Stomach (tissue), 9 donors: ENCODE results near the gene WDR1. TPM values are rescaled to one million over a fixed set of nuclear protein-coding genes. Genes with fewer than 3 reads are reported as not detected.
A peak's percentile ranks its signal among the peaks of the same experiment; 100 is the strongest.

Experiments used
- DNase-seq, 2 donors: peaks; one replicate each; pipeline versions ENCODE4 v3.0.0 to v3.0.0-alpha.2; 2013 to 2019
- H3K27ac ChIP-seq, 5 donors: fragments of 200-600 bp in 4 of 5; sonication (generic) in 4 of 5; one replicate each; pipeline ENCODE4 v1.5.1; 2013 to 2019; ENCODE audit warnings: mild to moderate bottlenecking in 1 of 5, moderate library complexity in 1 of 5
- H3K27me3 ChIP-seq, 3 donors: fragments of 200-600 bp; sonication (generic); one replicate each; pipeline ENCODE4 v1.5.1; 2017 to 2019; ENCODE audit warnings: mixed run types in 1 of 3
- H3K36me3 ChIP-seq, 4 donors: fragments of 200-600 bp; sonication (generic); 1 replicate in 3 of 4; 2 replicates in 1 of 4; pipeline ENCODE4 v1.5.1; 2016 to 2019
- H3K4me1 ChIP-seq, 4 donors: fragments of 200-600 bp; sonication (generic); one replicate each; pipeline ENCODE4 v1.5.1; 2016 to 2019
- H3K4me3 ChIP-seq, 4 donors: fragments of 200-600 bp; sonication (generic) in 3 of 4; one replicate each; pipeline ENCODE4 v1.5.1; 2016 to 2019; ENCODE audit warnings: mild to moderate bottlenecking in 1 of 4
- H3K9me3 ChIP-seq, 4 donors: fragments of 200-600 bp; sonication (generic); one replicate each; pipeline ENCODE4 v1.5.1; 2016 to 2019
- EP300 ChIP-seq: sonication (generic); formaldehyde crosslinking; IDR thresholded peaks from one replicate; pipeline ENCODE4 v1.6.1; 2017; ENCODE audit warnings: antibody characterized with exemption
- POLR2A ChIP-seq, 4 donors: fragments of 450-650 bp; IDR thresholded peaks; one replicate each; pipeline ENCODE4 v1.6.1; 2016; ENCODE audit warnings: antibody characterized with exemption in 4 of 4, control low read depth in 2 of 4, mild to moderate bottlenecking in 1 of 4, moderate library complexity in 1 of 4
- POLR2AphosphoS5 ChIP-seq, 3 donors: sonication (generic); formaldehyde crosslinking; IDR thresholded peaks; one replicate each; pipeline ENCODE4 v1.6.1; 2016; ENCODE audit warnings: antibody characterized with exemption in 3 of 3
- WGBS, 5 donors: extraction: QIAGEN DNeasy Blood & Tissue Kit in 3 of 5; methylation state at CpG; one replicate each; pipeline versions ENCODE4 v1.1.5 to v1.1.7; 2013 to 2018; 5-methylcytosine and 5-hydroxymethylcytosine counted together
- intact Hi-C: fragments of 100-400 bp; cut with DNase I; formaldehyde crosslinking; loops from one replicate; pipeline ENCODE4 v1.15.1; 2023; ENCODE audit warnings: low total_unique reads
- polyA plus RNA-seq, 3 donors: library from polyadenylated mRNA; stranded (reverse); fragments of 200-250 nt; gene quantifications; one replicate each; pipeline ENCODE4 v1.2.3, GENCODE V29; 2013
- total RNA-seq, 5 donors: library from RNA; depleted of rRNA; stranded (reverse); fragments of >200 nt; gene quantifications; one replicate each; pipeline versions ENCODE4 v1.1.0 to v1.2.3, GENCODE V29; 2014 to 2016
- TF ChIP-seq, protein P1 (sequence below), 7 experiments: fragments of 450-650 bp in 4 of 7; fragments of 200-600 bp in 3 of 7; sonication (generic) in 3 of 7; IDR thresholded peaks; one replicate each; pipeline ENCODE4 v1.5.1; 2016 to 2019; ENCODE audit warnings: antibody characterized with exemption in 7 of 7, control low read depth in 2 of 7, mild to moderate bottlenecking in 1 of 7
- donor health status: healthy with polysubstance abuse.
- donor health status: Bipolar disorder and iron deficiency.
- donor health status: healthy.

Gene WDR1
- total and polyA plus RNA-seq, 8 donors = 52.4 to 167 (median 110) TPM

DNA sequence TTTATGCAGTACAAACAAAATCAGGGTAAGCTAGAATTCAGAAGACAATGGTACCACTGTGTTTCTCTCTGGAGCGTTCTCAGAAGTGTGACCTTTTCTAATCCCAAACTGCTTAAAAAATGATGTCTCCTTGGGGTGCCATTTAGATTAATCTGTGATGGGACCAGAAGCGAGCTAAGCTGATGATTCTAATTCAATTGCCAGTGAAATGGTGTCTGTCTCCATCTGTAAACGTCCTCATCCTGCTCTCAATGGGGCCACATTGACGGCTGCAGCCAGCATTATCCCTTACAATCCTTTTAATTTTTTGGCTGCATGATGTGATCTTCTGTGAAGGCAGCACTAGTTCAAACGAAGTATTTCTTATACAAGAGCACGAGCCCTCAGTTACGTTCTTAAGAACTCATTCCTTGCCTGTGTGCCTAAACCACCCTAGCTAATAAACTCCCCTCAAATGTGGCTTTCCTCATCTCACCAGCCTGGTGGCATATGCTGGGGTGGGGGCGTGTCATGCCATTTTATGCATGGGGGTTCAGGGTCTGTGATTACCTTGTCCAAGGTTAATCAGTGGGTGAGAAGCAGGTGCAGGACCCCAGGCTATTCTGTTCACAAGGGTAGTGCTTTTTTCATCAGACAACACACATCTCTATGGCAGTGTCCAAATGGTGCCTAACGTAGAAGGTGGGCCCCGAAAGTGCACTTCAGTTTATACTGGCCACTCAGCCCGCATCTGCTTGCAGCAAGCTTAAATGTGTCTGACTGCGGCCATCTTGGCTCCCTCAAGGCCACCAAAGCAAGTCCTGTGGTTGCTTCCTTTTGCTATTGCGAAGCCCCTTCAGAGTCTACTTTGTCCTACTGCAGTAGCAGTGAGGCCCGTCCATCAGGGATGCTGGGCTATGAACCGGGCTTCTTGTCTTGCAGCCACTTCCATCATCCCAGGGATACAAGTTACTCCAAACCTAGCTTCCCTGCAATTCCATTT is 49.6 kb downstream of the WDR1 start:
- Histone ChIP-seq H3K36me3 (peaks cover 0 to 58% (median 37%) of the 10 kb centered on the region in 4 donors), H3K4me3 (no peak overlapping the region), H3K27ac (no peak overlapping the region), H3K9me3 (no peaks in the 10 kb centered on the region), H3K4me1 (peaks cover 0 to 12% (median 0%) of the 10 kb centered on the region in 4 donors), H3K27me3 (no peaks in the 10 kb centered on the region)
- TF ChIP-seq POLR2AphosphoS5 (IDR thresholded peaks at IDR 0.05) (no peak), POLR2A (IDR thresholded peaks at IDR 0.05) (no peak), EP300 (no peak)
- TF ChIP-seq, protein P1, sequence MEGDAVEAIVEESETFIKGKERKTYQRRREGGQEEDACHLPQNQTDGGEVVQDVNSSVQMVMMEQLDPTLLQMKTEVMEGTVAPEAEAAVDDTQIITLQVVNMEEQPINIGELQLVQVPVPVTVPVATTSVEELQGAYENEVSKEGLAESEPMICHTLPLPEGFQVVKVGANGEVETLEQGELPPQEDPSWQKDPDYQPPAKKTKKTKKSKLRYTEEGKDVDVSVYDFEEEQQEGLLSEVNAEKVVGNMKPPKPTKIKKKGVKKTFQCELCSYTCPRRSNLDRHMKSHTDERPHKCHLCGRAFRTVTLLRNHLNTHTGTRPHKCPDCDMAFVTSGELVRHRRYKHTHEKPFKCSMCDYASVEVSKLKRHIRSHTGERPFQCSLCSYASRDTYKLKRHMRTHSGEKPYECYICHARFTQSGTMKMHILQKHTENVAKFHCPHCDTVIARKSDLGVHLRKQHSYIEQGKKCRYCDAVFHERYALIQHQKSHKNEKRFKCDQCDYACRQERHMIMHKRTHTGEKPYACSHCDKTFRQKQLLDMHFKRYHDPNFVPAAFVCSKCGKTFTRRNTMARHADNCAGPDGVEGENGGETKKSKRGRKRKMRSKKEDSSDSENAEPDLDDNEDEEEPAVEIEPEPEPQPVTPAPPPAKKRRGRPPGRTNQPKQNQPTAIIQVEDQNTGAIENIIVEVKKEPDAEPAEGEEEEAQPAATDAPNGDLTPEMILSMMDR (IDR thresholded peaks at IDR 0.05) = no peak
- DNase-seq = no peak
- intact Hi-C loops = no loop called here
- WGBS, 5 donors = 91 to 95% (median 93%) methylated on average over 14 to 15 of the region's 15 CpGs

DNA sequence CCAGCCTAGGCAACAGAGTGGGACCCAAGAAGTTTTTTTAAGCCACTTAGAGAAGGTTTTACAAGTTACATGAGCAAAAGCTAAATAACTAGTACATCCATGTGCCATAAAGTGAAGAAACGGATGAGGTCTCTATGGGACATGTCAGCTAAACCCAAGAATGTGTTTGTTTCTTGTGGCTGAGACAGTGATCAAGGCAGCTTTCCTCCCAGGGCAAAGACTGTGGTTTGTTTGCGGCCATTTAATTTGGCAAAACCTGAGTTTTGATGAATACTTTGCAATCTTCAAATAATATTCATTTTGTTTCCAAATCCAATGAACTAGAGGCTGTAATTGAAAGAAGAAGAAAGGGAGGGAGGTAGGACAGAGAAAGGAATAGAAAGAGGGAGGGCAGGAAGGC is 50.4 kb downstream of the WDR1 start:
- 46 to 69% (median 48%) methylated on average over 2 of the region's 2 CpGs for WGBS, 5 donors
- no peaks in the 10 kb centered on the region for H3K27me3 ChIP-seq
- H3K4me3 ChIP-seq = no peak overlapping the region
- peaks cover 0 to 56% (median 36%) of the 10 kb centered on the region in 4 donors for H3K36me3 ChIP-seq
- TF ChIP-seq EP300 (no peak), POLR2AphosphoS5 (IDR thresholded peaks at IDR 0.05) (no peak), POLR2A (IDR thresholded peaks at IDR 0.05) (no peak)
- TF ChIP-seq, protein P1 (IDR thresholded peaks at IDR 0.05) = no peak
- intact Hi-C loops = no loop called here
- H3K4me1 ChIP-seq = peaks cover 0 to 12% (median 0%) of the 10 kb centered on the region in 4 donors
- no peaks in the 10 kb centered on the region for H3K9me3 ChIP-seq
- no peak for DNase-seq
- H3K27ac ChIP-seq = no peak overlapping the region

DNA sequence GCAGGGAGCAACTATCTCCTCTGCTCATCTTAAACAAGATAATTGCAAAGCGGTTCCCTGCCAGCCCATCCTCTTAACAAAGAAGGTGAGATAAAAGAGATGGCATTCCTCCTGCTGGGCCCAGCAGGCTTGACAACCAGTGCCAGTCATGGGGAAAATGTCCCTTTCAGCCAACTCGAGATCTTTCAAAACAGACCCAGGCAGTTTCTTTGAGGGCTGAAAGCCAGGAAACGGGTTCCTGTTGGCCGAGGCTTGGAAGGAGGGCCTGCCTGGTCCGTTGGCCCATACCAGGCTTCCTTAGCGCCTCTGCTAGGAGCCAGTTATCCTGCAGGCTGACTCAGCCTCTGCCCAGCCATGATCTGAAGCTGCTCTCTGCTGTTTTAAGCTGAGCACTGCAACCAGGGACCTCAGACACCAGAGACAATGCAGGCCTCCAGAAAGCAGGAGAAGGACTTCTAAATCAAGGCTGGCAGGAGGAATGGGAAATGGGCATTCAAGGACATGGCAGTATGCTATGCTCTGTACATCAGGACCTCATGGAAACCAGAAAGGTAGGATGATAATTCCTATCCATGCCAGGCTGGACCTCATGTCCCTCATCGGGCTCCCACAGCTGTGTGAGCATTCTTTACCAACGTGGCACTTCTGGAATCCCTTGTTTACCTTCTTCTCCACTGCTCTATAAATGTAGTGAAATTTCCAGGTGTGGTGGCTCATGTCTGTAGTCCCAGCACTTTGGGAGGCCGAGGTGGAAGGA is 52.9 kb downstream of the WDR1 start:
- no peaks in the 10 kb centered on the region for H3K27me3 ChIP-seq
- DNase-seq = peak; percentile 37 to 71
- H3K36me3 ChIP-seq = peaks cover 0 to 43% (median 27%) of the 10 kb centered on the region in 4 donors
- H3K27ac ChIP-seq = peak overlapping the region in 2 of 5 donors; percentile 17 to 54
- intact Hi-C loops = no loop called here
- WGBS, 5 donors = 40 to 54% (median 42%) methylated on average over 8 to 9 of the region's 9 CpGs
- no peak overlapping the region for H3K4me3 ChIP-seq
- no peaks in the 10 kb centered on the region for H3K9me3 ChIP-seq
- peaks cover 0 to 12% (median 0%) of the 10 kb centered on the region in 4 donors for H3K4me1 ChIP-seq
- TF ChIP-seq, protein P1 (IDR thresholded peaks at IDR 0.05) = peak in 4 of 7 experiments; percentile 17 to 54 (median 31)
- TF ChIP-seq POLR2A (IDR thresholded peaks at IDR 0.05) (no peak), POLR2AphosphoS5 (IDR thresholded peaks at IDR 0.05) (peak in 1 of 3 donors; percentile 54), EP300 (no peak)
